Body of pancreas (tissue), 4 donors: ENCODE data around the gene TRERF1. TPM values are rescaled to one million over a fixed set of nuclear protein-coding genes. Genes with fewer than 3 reads are reported as not detected.

Source experiments
- ATAC-seq: fragments of 150-250 bp; one replicate; pipeline ENCODE4 v1.9.1; 2016
- DNase-seq, 4 donors: peaks; one replicate each; pipeline ENCODE4 v3.0.0-alpha.2; 2019
- H3K27ac ChIP-seq, 4 donors: fragments of 200-600 bp; sonication (generic); 1 replicate in 3 of 4; 2 replicates in 1 of 4; pipeline versions ENCODE4 v1.5.1 to v1.6.1; 2016 to 2019; ENCODE audit warnings: mild to moderate bottlenecking in 1 of 4, mixed read lengths in 1 of 4, moderate library complexity in 1 of 4
- H3K27me3 ChIP-seq, 2 donors: fragments of 200-600 bp; sonication (generic); one replicate each; pipeline ENCODE4 v1.6.0; 2016; ENCODE audit warnings: mild to moderate bottlenecking in 1 of 2
- H3K36me3 ChIP-seq, 2 donors: fragments of 200-600 bp; sonication (generic); replicated peaks in 1 of 2; 2 replicates each; pipeline ENCODE4 v1.5.1; 2016; ENCODE audit warnings: low read depth in 2 of 2; ENCODE audit not compliant: insufficient read depth in 1 of 2
- H3K4me1 ChIP-seq: fragments of 200-600 bp; sonication (generic); one replicate; pipeline ENCODE4 v1.6.0; 2016
- H3K4me3 ChIP-seq, 2 donors: fragments of 200-600 bp; sonication (generic); 1 replicate in 1 of 2; 2 replicates in 1 of 2; pipeline ENCODE4 v1.5.1; 2016 to 2019
- H3K9me3 ChIP-seq, 3 donors: fragments of 200-600 bp; sonication (generic); 1 replicate in 2 of 3; 2 replicates in 1 of 3; pipeline ENCODE4 v1.5.1; 2016
- POLR2A ChIP-seq, 3 donors: fragments of 450-650 bp; IDR thresholded peaks; one replicate each; pipeline ENCODE4 v1.6.1; 2016; ENCODE audit warnings: antibody characterized with exemption in 3 of 3, mild to moderate bottlenecking in 2 of 3
- WGBS, 2 donors: methylation state at CpG; one replicate each; pipeline ENCODE4 v1.1.5; 2017; 5-methylcytosine and 5-hydroxymethylcytosine counted together
- intact Hi-C: fragments of 100-400 bp; cut with DNase I; formaldehyde crosslinking; loops from one replicate; pipeline ENCODE4 v1.15.1; 2023
- total RNA-seq, 2 donors: library from RNA; depleted of rRNA; stranded (reverse); fragments of >200 nt; gene quantifications; one replicate each; pipeline ENCODE4 v1.1.0, GENCODE V29; 2016
- TF ChIP-seq, protein P1 (sequence below), 7 experiments: fragments of 450-650 bp in 4 of 7; fragments of 200-600 bp in 3 of 7; sonication (generic) in 3 of 7; IDR thresholded peaks; one replicate each; pipeline ENCODE4 v1.5.1; 2016 to 2019; ENCODE audit warnings: antibody characterized with exemption in 7 of 7

Gene TRERF1
- total RNA-seq, 2 donors from 2014 or later, result 2.3 to 3.4 TPM

DNA sequence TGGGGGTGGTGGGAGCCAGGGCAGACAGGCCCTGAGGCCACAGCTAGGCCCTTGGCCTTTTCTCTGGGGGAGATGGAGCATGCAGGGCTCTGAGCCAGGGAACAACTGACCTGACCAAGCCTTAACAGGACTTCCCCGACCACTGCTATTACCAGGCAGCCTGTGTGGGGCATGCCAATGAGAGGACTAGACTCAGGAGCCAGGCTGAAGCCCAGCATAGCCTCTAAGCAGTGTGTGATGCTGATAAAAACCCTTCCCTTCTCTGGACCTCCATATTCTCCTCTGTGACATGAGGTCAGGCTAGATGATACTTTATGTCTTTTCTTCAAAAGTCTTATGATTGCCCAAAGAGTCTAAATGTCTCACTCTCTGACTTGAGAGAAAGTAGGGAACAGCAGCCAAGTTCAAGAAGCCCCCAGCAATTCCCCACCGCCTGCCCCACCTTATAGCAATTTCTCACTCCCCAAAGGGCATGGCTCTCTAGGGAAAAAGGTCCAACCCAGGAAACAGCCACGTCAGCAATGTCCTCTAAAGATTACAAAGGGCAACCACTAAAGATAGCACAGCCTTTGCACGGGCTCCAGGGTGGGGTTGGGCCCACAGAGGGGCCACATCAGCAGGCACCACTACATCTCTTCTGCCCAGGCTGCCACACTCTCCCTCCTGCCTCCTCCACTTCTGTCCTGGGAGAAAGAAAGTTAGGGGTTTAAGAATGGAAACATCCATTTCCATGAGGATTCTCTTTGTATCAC is 71.3 kb downstream of the TRERF1 start:
- ATAC-seq, result no peak
- Histone ChIP-seq H3K27ac (no peak overlapping the region), H3K9me3 (no peaks in the 10 kb centered on the region)

DNA sequence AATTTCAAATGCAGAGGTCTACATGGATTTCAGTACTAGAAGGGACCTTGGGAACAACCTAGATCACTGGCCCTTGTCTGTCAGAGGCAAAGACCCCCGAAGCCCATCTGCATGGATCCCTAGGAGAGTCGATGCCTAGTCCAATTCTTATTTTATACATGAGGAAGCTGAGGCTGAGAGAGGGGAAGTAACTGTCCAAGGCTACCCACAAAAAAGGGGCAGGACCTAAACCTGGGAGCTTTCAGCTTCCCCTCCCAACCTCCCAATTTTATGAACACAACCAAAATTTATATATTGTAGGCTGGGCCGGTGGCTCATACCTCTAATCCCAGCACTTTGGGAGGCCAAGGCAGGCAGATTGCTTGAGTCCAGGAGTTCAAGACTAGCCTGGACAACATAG is 73.2 kb downstream of the TRERF1 start:
- no peak for DNase-seq
- H3K4me3 ChIP-seq, result no peak overlapping the region
- 61 to 69% methylated on average over 3 of the region's 3 CpGs for WGBS, 2 donors
- H3K4me1 ChIP-seq, result no peaks in the 10 kb centered on the region
- no peak for TF ChIP-seq POLR2A (IDR thresholded peaks at IDR 0.05)
- H3K36me3 ChIP-seq, result no peaks in the 10 kb centered on the region
- intact Hi-C loops, result no loop called here
- no peak for ATAC-seq
- H3K27ac ChIP-seq, result no peak overlapping the region
- H3K27me3 ChIP-seq, result no peaks in the 10 kb centered on the region
- no peaks in the 10 kb centered on the region for H3K9me3 ChIP-seq

More for the DNA sequence above, 71.3 kb downstream of the TRERF1 start:
- no peaks in the 10 kb centered on the region for H3K36me3 ChIP-seq
- DNase-seq, result no peak
- H3K4me3 ChIP-seq, result no peak overlapping the region
- intact Hi-C loops, result no loop called here
- H3K27me3 ChIP-seq, result no peaks in the 10 kb centered on the region
- TF ChIP-seq, protein P1, sequence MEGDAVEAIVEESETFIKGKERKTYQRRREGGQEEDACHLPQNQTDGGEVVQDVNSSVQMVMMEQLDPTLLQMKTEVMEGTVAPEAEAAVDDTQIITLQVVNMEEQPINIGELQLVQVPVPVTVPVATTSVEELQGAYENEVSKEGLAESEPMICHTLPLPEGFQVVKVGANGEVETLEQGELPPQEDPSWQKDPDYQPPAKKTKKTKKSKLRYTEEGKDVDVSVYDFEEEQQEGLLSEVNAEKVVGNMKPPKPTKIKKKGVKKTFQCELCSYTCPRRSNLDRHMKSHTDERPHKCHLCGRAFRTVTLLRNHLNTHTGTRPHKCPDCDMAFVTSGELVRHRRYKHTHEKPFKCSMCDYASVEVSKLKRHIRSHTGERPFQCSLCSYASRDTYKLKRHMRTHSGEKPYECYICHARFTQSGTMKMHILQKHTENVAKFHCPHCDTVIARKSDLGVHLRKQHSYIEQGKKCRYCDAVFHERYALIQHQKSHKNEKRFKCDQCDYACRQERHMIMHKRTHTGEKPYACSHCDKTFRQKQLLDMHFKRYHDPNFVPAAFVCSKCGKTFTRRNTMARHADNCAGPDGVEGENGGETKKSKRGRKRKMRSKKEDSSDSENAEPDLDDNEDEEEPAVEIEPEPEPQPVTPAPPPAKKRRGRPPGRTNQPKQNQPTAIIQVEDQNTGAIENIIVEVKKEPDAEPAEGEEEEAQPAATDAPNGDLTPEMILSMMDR (IDR thresholded peaks at IDR 0.05), result no peak
- no peak for TF ChIP-seq POLR2A (IDR thresholded peaks at IDR 0.05)
- WGBS, 2 donors, result 61 to 68% methylated on average over 3 to 4 of the region's 4 CpGs
- H3K4me1 ChIP-seq, result no peaks in the 10 kb centered on the region

DNA sequence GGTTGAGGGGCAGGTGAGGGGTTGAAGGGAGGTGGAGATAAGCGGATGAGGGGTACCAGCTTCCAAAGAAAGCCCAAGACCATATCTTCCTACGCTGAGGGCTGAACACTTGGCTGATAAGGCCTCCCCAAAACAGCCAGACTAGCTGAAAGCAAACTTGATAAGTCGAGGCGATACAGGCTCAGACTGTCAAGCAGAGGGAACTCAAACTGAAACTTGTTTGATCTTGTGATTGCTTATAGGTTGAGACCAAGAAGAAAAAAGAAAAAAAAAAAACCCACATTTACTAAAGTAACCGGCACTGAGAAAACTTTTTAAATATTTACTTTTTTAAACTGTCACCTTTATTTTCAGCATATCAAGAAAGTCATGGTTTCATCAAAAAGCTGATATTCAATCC is 73.6 kb downstream of the TRERF1 start:
- intact Hi-C loops, result no loop called here
- no peak overlapping the region for H3K4me3 ChIP-seq
- H3K27me3 ChIP-seq, result no peaks in the 10 kb centered on the region
- DNase-seq (no peak), ATAC-seq (no peak)
- no peak overlapping the region for H3K27ac ChIP-seq
- 69% methylated on average over 5 of the region's 5 CpGs for WGBS, 2 donors
- H3K4me1 ChIP-seq, result no peaks in the 10 kb centered on the region
- TF ChIP-seq POLR2A (IDR thresholded peaks at IDR 0.05), result no peak
- TF ChIP-seq, protein P1 (IDR thresholded peaks at IDR 0.05), result no peak
- no peaks in the 10 kb centered on the region for H3K9me3 ChIP-seq
- no peaks in the 10 kb centered on the region for H3K36me3 ChIP-seq

DNA sequence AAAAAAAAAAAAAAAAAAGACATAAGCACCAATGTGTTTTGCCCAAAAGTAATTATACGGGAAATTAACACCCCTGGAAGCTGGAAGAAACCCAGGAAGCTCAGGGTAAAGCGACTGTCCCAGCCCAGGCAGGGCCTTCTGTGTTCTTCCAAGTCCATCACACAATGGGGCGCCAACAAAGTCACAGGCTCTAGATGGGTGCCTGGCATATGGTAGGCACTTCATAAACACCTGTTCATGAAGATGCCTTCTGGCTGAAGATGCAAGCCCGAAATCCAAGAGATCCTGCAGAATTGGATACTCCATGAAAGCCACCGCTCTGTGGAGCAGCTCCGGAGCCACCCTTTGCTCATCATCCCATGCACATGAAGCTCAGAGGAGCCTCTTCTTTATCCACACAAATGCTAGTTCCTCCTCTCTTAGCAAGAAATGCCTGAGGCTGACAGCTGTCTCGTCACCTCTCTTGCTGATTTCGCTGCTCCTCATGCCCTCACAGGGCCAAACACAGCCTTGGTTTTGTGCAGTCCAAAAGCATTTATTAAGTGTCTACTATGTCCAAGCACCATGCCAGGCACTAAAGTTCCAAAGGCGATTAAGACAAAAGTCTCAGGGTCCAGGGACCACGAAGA is 76.6 kb downstream of the TRERF1 start:
- intact Hi-C loops, result no loop called here
- H3K4me3 ChIP-seq, result no peak overlapping the region
- TF ChIP-seq, protein P1 (IDR thresholded peaks at IDR 0.05), result no peak
- no peak for TF ChIP-seq POLR2A (IDR thresholded peaks at IDR 0.05)

DNA sequence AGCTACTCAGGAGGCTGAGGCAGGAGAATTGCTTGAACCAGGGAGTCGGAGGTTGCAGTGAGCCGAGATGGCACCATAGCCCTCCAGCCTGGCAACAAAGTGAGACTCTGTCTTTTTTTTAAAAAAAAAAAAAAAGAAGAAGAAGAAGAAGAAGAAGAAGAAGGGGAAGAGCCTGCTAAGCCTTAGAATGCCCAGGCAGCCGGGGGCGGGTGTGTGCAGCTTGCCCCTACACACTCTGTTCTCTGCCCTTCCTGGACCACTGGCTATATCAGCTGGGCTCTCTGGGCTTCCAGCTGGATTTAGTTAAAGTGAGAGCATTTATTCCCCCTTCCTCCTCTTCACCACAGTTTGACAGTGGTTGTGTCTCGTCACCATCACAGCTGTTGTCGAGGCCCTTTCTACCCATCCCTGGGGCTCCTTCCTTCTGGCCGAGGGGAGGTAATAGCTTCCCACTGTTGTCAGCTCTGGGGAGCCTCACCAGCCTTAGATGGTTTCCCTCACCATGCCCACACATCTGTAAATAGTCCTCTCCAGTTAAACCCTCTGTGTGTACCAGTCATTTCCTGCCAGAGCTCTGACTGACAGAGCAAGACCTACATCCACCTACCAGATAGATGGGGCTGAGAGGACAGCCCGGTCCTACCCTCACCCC is 77.6 kb downstream of the TRERF1 start:
- Histone ChIP-seq H3K27me3 (no peaks in the 10 kb centered on the region), H3K36me3 (no peaks in the 10 kb centered on the region), H3K4me1 (no peaks in the 10 kb centered on the region), H3K27ac (no peak overlapping the region), H3K9me3 (no peaks in the 10 kb centered on the region), H3K4me3 (no peak overlapping the region)
- intact Hi-C loops, result no loop called here
- 83 to 85% methylated on average over 8 of the region's 8 CpGs for WGBS, 2 donors
- TF ChIP-seq, protein P1 (IDR thresholded peaks at IDR 0.05), result no peak
- no peak for TF ChIP-seq POLR2A (IDR thresholded peaks at IDR 0.05)
- no peak for ATAC-seq
- DNase-seq, result no peak

More for the DNA sequence above, 76.6 kb downstream of the TRERF1 start:
- Histone ChIP-seq H3K27me3 (no peaks in the 10 kb centered on the region), H3K36me3 (no peaks in the 10 kb centered on the region), H3K27ac (no peak overlapping the region), H3K9me3 (no peaks in the 10 kb centered on the region), H3K4me1 (no peaks in the 10 kb centered on the region)
- no peak for ATAC-seq
- WGBS, 2 donors, result 88 to 91% methylated on average over 10 of the region's 10 CpGs
- DNase-seq, result no peak
